H1 (cell line): ENCODE results near the gene PNMA8B. TPM values are rescaled to one million over a fixed set of nuclear protein-coding genes. Genes with fewer than 3 reads are reported as not detected.

Experiments
- CTCF ChIP-seq, 3 experiments: IDR thresholded peaks; 1 replicate in 2 of 3; 2 replicates in 1 of 3; pipeline versions ENCODE4 v1.5.1 to v1.6.1; 2011; ENCODE audit warnings: low read length in 3 of 3, mild to moderate bottlenecking in 3 of 3, inconsistent platforms in 2 of 3, low read depth in 1 of 3, moderate library complexity in 1 of 3; ENCODE audit not compliant: insufficient read depth in 1 of 3; ENCODE audit errors: control extremely low read depth in 1 of 3
- KDM5A ChIP-seq: fragments of 200-600 bp; IDR thresholded peaks from 2 replicates; pipeline ENCODE4 v1.7.1; 2012; ENCODE audit warnings: mild to moderate bottlenecking, low read length, inconsistent platforms, mixed read lengths
- POLR2A ChIP-seq, 2 experiments: IDR thresholded peaks; 1 replicate in 1 of 2; 2 replicates in 1 of 2; pipeline ENCODE4 v1.6.1; 2011; ENCODE audit warnings: low read depth in 2 of 2, low read length in 2 of 2, mild to moderate bottlenecking in 2 of 2; ENCODE audit errors: control extremely low read depth in 1 of 2
- TAF1 ChIP-seq: IDR thresholded peaks from 2 replicates; pipeline ENCODE4 v1.6.1; 2011; ENCODE audit warnings: mild to moderate bottlenecking, low read depth, low read length
- polyA plus RNA-seq, 7 experiments: library from polyadenylated mRNA; depleted of rRNA in 3 of 7; stranded (reverse) in 5 of 7; unstranded in 2 of 7; fragments of >200 nt in 5 of 7; fragments of 200-250 nt in 2 of 7; gene quantifications; 1 replicate in 5 of 7; 2 replicates in 1 of 7; 4 replicates in 1 of 7; pipeline versions ENCODE4 v1.2.1 to v1.2.3, GENCODE V29; 2011 to 2013; ENCODE audit warnings: missing spikeins in 2 of 7, mixed read lengths in 2 of 7
- total RNA-seq: library from RNA; stranded (reverse); fragmentation: NEBNext Ultra II Directional; extraction: Animal tissue kit (Norgen Biotek cat#: 25700); gene quantifications from 2 replicates; pipeline ENCODE4 v1.2.1, GENCODE V29; 2021

The PNMA8B gene
- total and polyA plus RNA-seq, 2 of the 8 experiments (the other 6 are each of a cell fraction or from before 2014, with no cell fraction given) = 0.48 to 1.4 TPM

GRCh38 chr19:46515879-46516350 lies 20.2 kb upstream of the PNMA8B start (continued):
- peak in 2 of 3 experiments; percentile 49 to 59; a peak in 3 of 4 replicates for TF ChIP-seq CTCF (IDR thresholded peaks at IDR 0.05; ENCODE audit: control extremely low read depth in 1 of 3, insufficient read depth in 1 of 3, low read depth in 1 of 3, low read length in 3 of 3)
- TF ChIP-seq POLR2A (IDR thresholded peaks at IDR 0.05; ENCODE audit: control extremely low read depth in 1 of 2, low read depth in 2 of 2, low read length in 2 of 2) = no peak
- TF ChIP-seq KDM5A = no peak
- no peak for TF ChIP-seq TAF1
